ENCODE results near the gene HS6ST1. TPM values are rescaled to one million over a fixed set of nuclear protein-coding genes. Genes with fewer than 3 reads are reported as not detected.

The HS6ST1 gene
- total and polyA plus RNA-seq, 2 donors (not counting 1 experiment from before 2014, with no cell fraction given): 7.8 to 22.7 TPM

GRCh38 chr2:128305555-128306080 lies 13.1 kb downstream of the HS6ST1 start:
- no peak overlapping the region for H3K4me3 Mint-ChIP-seq
- Histone ChIP-seq H3K4me2 (replicated peaks; ENCODE audit: low read depth, low read length, poor library complexity, severe bottlenecking) (peak overlapping the region; percentile 36), H3K27ac (ENCODE audit: low read length in 2 of 2) (no peak overlapping the region), H3K79me2 (ENCODE audit: control insufficient read depth, insufficient read depth, low read length) (peaks cover 94% of the 10 kb centered on the region), H3K9me3 (ENCODE audit: control extremely low read depth in 1 of 3, control insufficient read depth in 2 of 3, insufficient read depth in 1 of 3, low read length in 2 of 3) (no peaks in the 10 kb centered on the region), H3K27me3 (replicated peaks in 1 of 4; ENCODE audit: control extremely low read depth in 1 of 4, control insufficient read depth in 3 of 4, insufficient read depth in 4 of 4, low read length in 3 of 4) (no peaks in the 10 kb centered on the region), H2AFZ (ENCODE audit: insufficient read depth, low read depth, low read length, poor library complexity, severe bottlenecking) (no peak overlapping the region), H4K20me1 (ENCODE audit: control insufficient read depth, insufficient read depth, low read length, poor library complexity, severe bottlenecking) (peaks cover 100% of the 10 kb centered on the region), H3K4me1 (ENCODE audit: control insufficient read depth in 2 of 2, insufficient read depth in 2 of 2, low read length in 2 of 2) (peaks cover 4 to 14% of the 10 kb centered on the region in 2 donors), H3K9ac (ENCODE audit: low read length) (no peak overlapping the region), H3K4me3 (ENCODE audit: control extremely low read depth in 1 of 5, extremely low read depth in 1 of 5, insufficient read depth in 1 of 5, low read depth in 2 of 5, low read length in 4 of 5) (no peak overlapping the region), H3K36me3 (replicated peaks in 1 of 2; ENCODE audit: control extremely low read depth in 1 of 2, control insufficient read depth in 1 of 2, extremely low read depth in 1 of 2, insufficient read depth in 2 of 2, low read length in 1 of 2) (peaks cover 0 to 2% of the 10 kb centered on the region in 2 experiments)
- peaks cover 47% of the 10 kb centered on the region for H3K4me1 Mint-ChIP-seq
- H3K27me3 Mint-ChIP-seq: no peaks in the 10 kb centered on the region
- intact Hi-C loops (cut with micrococcal nuclease): no loop called here
- DNase-seq (peak; percentile 60), ATAC-seq (ENCODE audit: low read depth) (peak; percentile 98)
- ChIA-PET POLR2A (no interaction called here), CTCF (no interaction called here)
- no peaks in the 10 kb centered on the region for H3K9me3 Mint-ChIP-seq (ENCODE audit: insufficient read depth)
- TF ChIP-seq EZH2 (IDR thresholded peaks at IDR 0.05; ENCODE audit: borderline replicate concordance, insufficient read depth, low read depth, low read length, poor library complexity, severe bottlenecking): no peak
- no peak for TF ChIP-seq CTCF (IDR thresholded peaks at IDR 0.05)
- H3K27ac Mint-ChIP-seq: no peak overlapping the region
- WGBS (ENCODE audit: insufficient coverage): 21% methylated on average over 11 of the region's 11 CpGs

- no peak overlapping the region for H3K9ac ChIP-seq (ENCODE audit: low read length)
- TF ChIP-seq CTCF (IDR thresholded peaks at IDR 0.05) (no peak), EZH2 (IDR thresholded peaks at IDR 0.05; ENCODE audit: borderline replicate concordance, insufficient read depth, low read depth, low read length, poor library complexity, severe bottlenecking) (no peak)
- peak overlapping the region; percentile 36 for H3K4me2 ChIP-seq (replicated peaks; ENCODE audit: low read depth, low read length, poor library complexity, severe bottlenecking)
- ChIA-PET CTCF (no interaction called here), POLR2A (no interaction called here)
- no peaks in the 10 kb centered on the region for H3K27me3 ChIP-seq (replicated peaks in 1 of 4; ENCODE audit: control extremely low read depth in 1 of 4, control insufficient read depth in 3 of 4, insufficient read depth in 4 of 4, low read length in 3 of 4)
- no peaks in the 10 kb centered on the region for H3K9me3 Mint-ChIP-seq (ENCODE audit: insufficient read depth)
- no peak overlapping the region for H3K27ac ChIP-seq (ENCODE audit: low read length in 2 of 2)
- no peaks in the 10 kb centered on the region for H3K27me3 Mint-ChIP-seq
- no peak overlapping the region for H3K27ac Mint-ChIP-seq
- DNase-seq (no peak), ATAC-seq (ENCODE audit: low read depth) (no peak)
- 74% methylated on average over 11 of the region's 11 CpGs for WGBS (ENCODE audit: insufficient coverage)
- peaks cover 95% of the 10 kb centered on the region for H3K79me2 ChIP-seq (ENCODE audit: control insufficient read depth, insufficient read depth, low read length)
- H2AFZ ChIP-seq (ENCODE audit: insufficient read depth, low read depth, low read length, poor library complexity, severe bottlenecking): no peak overlapping the region
- peaks cover 100% of the 10 kb centered on the region for H4K20me1 ChIP-seq (ENCODE audit: control insufficient read depth, insufficient read depth, low read length, poor library complexity, severe bottlenecking)
- H3K4me3 ChIP-seq (ENCODE audit: control extremely low read depth in 1 of 5, extremely low read depth in 1 of 5, insufficient read depth in 1 of 5, low read depth in 2 of 5, low read length in 4 of 5): no peak overlapping the region
- no peak overlapping the region for H3K4me3 Mint-ChIP-seq
- intact Hi-C loops (cut with micrococcal nuclease): no loop called here
- no peaks in the 10 kb centered on the region for H3K9me3 ChIP-seq (ENCODE audit: control extremely low read depth in 1 of 3, control insufficient read depth in 2 of 3, insufficient read depth in 1 of 3, low read length in 2 of 3)
- peaks cover 4 to 14% of the 10 kb centered on the region in 2 donors for H3K4me1 ChIP-seq (ENCODE audit: control insufficient read depth in 2 of 2, insufficient read depth in 2 of 2, low read length in 2 of 2)
- H3K36me3 ChIP-seq (replicated peaks in 1 of 2; ENCODE audit: control extremely low read depth in 1 of 2, control insufficient read depth in 1 of 2, extremely low read depth in 1 of 2, insufficient read depth in 2 of 2, low read length in 1 of 2): peaks cover 0 to 2% of the 10 kb centered on the region in 2 experiments
- peaks cover 47% of the 10 kb centered on the region for H3K4me1 Mint-ChIP-seq
Measured at GRCh38 chr2:128304715-128305554, 13.7 kb downstream of the HS6ST1 start.

All from B cell (primary cell).